B cell (primary cell): ENCODE measurements around the gene C19orf47. TPM values are rescaled to one million over a fixed set of nuclear protein-coding genes. Genes with fewer than 3 reads are reported as not detected.
A peak's percentile ranks its signal among the peaks of the same experiment; 100 is the strongest.

Experiments
- ATAC-seq: fragments of 200-7000 bp; cut with Tn5 transposase; one replicate; pipeline ENCODE4 v1.10.0; 2021; ENCODE audit warnings: low read depth, mild to moderate bottlenecking, moderate number of reproducible peaks, moderate library complexity
- CTCF ChIA-PET: fragments of 350-600 bp; sonication (Branson Sonifier 250); formaldehyde crosslinking; loops from one replicate; lab custom pipeline; 2021; ENCODE audit warnings: antibody characterized with exemption, inconsistent platforms; lab: Charles Lee
- POLR2A ChIA-PET: fragments of 350-600 bp; sonication (Branson Sonifier 250); formaldehyde crosslinking; loops from one replicate; lab custom pipeline; 2021; ENCODE audit warnings: antibody characterized with exemption; lab: Charles Lee
- DNase-seq: peaks from one replicate; pipeline ENCODE4 v3.0.0; 2013
- H2AFZ ChIP-seq: 2 replicates; pipeline ENCODE4 v1.6.1; 2012; ENCODE audit warnings: mild to moderate bottlenecking, low read depth, low read length; ENCODE audit not compliant: insufficient read depth, poor library complexity, severe bottlenecking
- H3K27ac ChIP-seq, 2 donors: 1 replicate in 1 of 2; 2 replicates in 1 of 2; pipeline ENCODE4 v1.5.1; 2012 to 2013; ENCODE audit warnings: low read length in 2 of 2, mild to moderate bottlenecking in 2 of 2, moderate library complexity in 1 of 2
- H3K27me3 ChIP-seq, 4 experiments: fragments of 200-600 bp in 1 of 4; sonication (generic) in 1 of 4; replicated peaks in 1 of 4; 1 replicate in 2 of 4; 2 replicates in 2 of 4; pipeline versions ENCODE4 v1.6.1 to v1.7.0; 2013 to 2016; ENCODE audit warnings: low read length in 3 of 4, mild to moderate bottlenecking in 2 of 4, mixed read lengths in 1 of 4, moderate library complexity in 1 of 4; ENCODE audit not compliant: insufficient read depth in 4 of 4, control insufficient read depth in 3 of 4; ENCODE audit errors: control extremely low read depth in 1 of 4
- H3K36me3 ChIP-seq, 2 experiments: replicated peaks in 1 of 2; 1 replicate in 1 of 2; 2 replicates in 1 of 2; pipeline versions ENCODE4 v1.6.1 to v1.7.1; 2013; ENCODE audit warnings: low read length in 1 of 2; ENCODE audit not compliant: insufficient read depth in 2 of 2, control insufficient read depth in 1 of 2; ENCODE audit errors: control extremely low read depth in 1 of 2, extremely low read depth in 1 of 2
- H3K4me1 ChIP-seq, 2 donors: fragments of 200-600 bp in 1 of 2; sonication (generic) in 1 of 2; 1 replicate in 1 of 2; 2 replicates in 1 of 2; pipeline versions ENCODE4 v1.5.1 to v1.6.1; 2013 to 2017; ENCODE audit warnings: low read length in 2 of 2; ENCODE audit not compliant: control insufficient read depth in 2 of 2, insufficient read depth in 2 of 2
- H3K4me2 ChIP-seq: replicated peaks from 2 replicates; pipeline ENCODE3; 2012; ENCODE audit warnings: mild to moderate bottlenecking, low read depth, low read length; ENCODE audit not compliant: poor library complexity, severe bottlenecking
- H3K4me3 ChIP-seq, 5 experiments: fragments of 200-600 bp in 1 of 5; sonication (generic) in 1 of 5; 1 replicate in 3 of 5; 2 replicates in 2 of 5; pipeline versions ENCODE4 v1.5.1 to v1.7.0; 2011 to 2016; ENCODE audit warnings: low read length in 4 of 5, mild to moderate bottlenecking in 4 of 5, low read depth in 2 of 5, control low read depth in 1 of 5, moderate library complexity in 1 of 5; ENCODE audit not compliant: insufficient read depth in 1 of 5; ENCODE audit errors: control extremely low read depth in 1 of 5, extremely low read depth in 1 of 5
- H3K79me2 ChIP-seq: fragments of 200-600 bp; sonication (generic); one replicate; pipeline ENCODE4 v1.6.0; 2016; ENCODE audit warnings: low read length; ENCODE audit not compliant: control insufficient read depth, insufficient read depth
- H3K9ac ChIP-seq: fragments of 200-600 bp; sonication (generic); 2 replicates; pipeline ENCODE4 v1.6.1; 2017; ENCODE audit warnings: mild to moderate bottlenecking, low read length, moderate library complexity
- H3K9me3 ChIP-seq, 3 donors: one replicate each; pipeline versions ENCODE4 v1.6.1 to v1.7.1; 2013; ENCODE audit warnings: low read length in 2 of 3; ENCODE audit not compliant: control insufficient read depth in 2 of 3, insufficient read depth in 1 of 3; ENCODE audit errors: control extremely low read depth in 1 of 3
- H4K20me1 ChIP-seq: 2 replicates; pipeline ENCODE4 v1.6.0; 2012; ENCODE audit warnings: mild to moderate bottlenecking, low read length; ENCODE audit not compliant: insufficient read depth, control insufficient read depth, poor library complexity, severe bottlenecking
- H3K27ac Mint-ChIP-seq: one replicate; pipeline ENCODE4 v1.8.0; 2021; ENCODE audit warnings: mixed read lengths
- H3K27me3 Mint-ChIP-seq: one replicate; pipeline ENCODE4 v1.8.0; 2021; ENCODE audit warnings: mixed read lengths
- H3K4me1 Mint-ChIP-seq: one replicate; pipeline ENCODE4 v1.8.0; 2021; ENCODE audit warnings: mixed read lengths
- H3K4me3 Mint-ChIP-seq: one replicate; pipeline ENCODE4 v1.8.0; 2021; ENCODE audit warnings: mixed read lengths
- H3K9me3 Mint-ChIP-seq: one replicate; pipeline ENCODE4 v1.8.0; 2022; ENCODE audit warnings: mixed read lengths; ENCODE audit not compliant: insufficient read depth
- CTCF ChIP-seq: fragments of 200-600 bp; IDR thresholded peaks from one replicate; pipeline ENCODE4 v1.8.0; 2022; ENCODE audit warnings: antibody characterized with exemption, mild to moderate bottlenecking
- EZH2 ChIP-seq: IDR thresholded peaks from 2 replicates; pipeline ENCODE4 v1.6.1; 2012; ENCODE audit warnings: borderline replicate concordance, low read depth, mild to moderate bottlenecking, moderate library complexity, low read length; ENCODE audit not compliant: insufficient read depth, poor library complexity, severe bottlenecking
- WGBS: methylation state at CpG from one replicate; pipeline ENCODE4 v1.1.5; 2013; ENCODE audit warnings: missing lambda C conversion rate; ENCODE audit not compliant: insufficient coverage; 5-methylcytosine and 5-hydroxymethylcytosine counted together
- intact Hi-C: fragments of 100-400 bp; cut with micrococcal nuclease; formaldehyde crosslinking; loops from one replicate; pipeline ENCODE4 v1.10.0; 2022
- polyA plus RNA-seq: library from polyadenylated mRNA; depleted of rRNA; stranded (reverse); fragments of >200 nt; gene quantifications from 2 replicates; pipeline ENCODE4 v1.2.3, GENCODE V29; 2012
- total RNA-seq, 2 donors: library from RNA; stranded (reverse); fragments of 120-200 nt in 1 of 2; gene quantifications; 1 replicate in 1 of 2; 2 replicates in 1 of 2; pipeline versions ENCODE4 v1.2.3 to v1.2.4, GENCODE V29; 2013 to 2022

C19orf47 gene
- total and polyA plus RNA-seq, 2 donors (not counting 1 experiment from before 2014, with no cell fraction given): 12.7 to 16.7 TPM

GRCh38 chr19:40355975-40356680 is 7.9 kb upstream of the C19orf47 start:
- intact Hi-C loops: no loop called here
- Histone ChIP-seq H3K79me2 (peaks cover 27% of the 10 kb centered on the region), H3K4me3 (no peak overlapping the region), H3K9me3 (no peaks in the 10 kb centered on the region), H3K4me1 (peaks cover 7 to 19% of the 10 kb centered on the region in 2 donors), H3K4me2 (no peak overlapping the region), H3K27me3 (no peaks in the 10 kb centered on the region), H3K27ac (no peak overlapping the region), H4K20me1 (peaks cover 44% of the 10 kb centered on the region), H2AFZ (no peak overlapping the region), H3K36me3 (no peaks in the 10 kb centered on the region), H3K9ac (no peak overlapping the region)
- Mint-ChIP-seq H3K27me3 (no peaks in the 10 kb centered on the region), H3K9me3 (no peaks in the 10 kb centered on the region), H3K27ac (no peak overlapping the region), H3K4me1 (peaks cover 34% of the 10 kb centered on the region), H3K4me3 (no peak overlapping the region)
- POLR2A ChIA-PET: no interaction called here
- 69% methylated on average over 9 of the region's 9 CpGs for WGBS
- CTCF ChIA-PET: interaction anchor here (1.4 kb wide), 1 partner anchor 64 kb away, joined by 3 read pairs; no protein-coding TSS in a partner anchor
- TF ChIP-seq EZH2 (no peak), CTCF (no peak)
- no peak for ATAC-seq
- DNase-seq: no peak

- Histone ChIP-seq H3K79me2 (peaks cover 33% of the 10 kb centered on the region), H3K36me3 (no peaks in the 10 kb centered on the region), H3K4me3 (peak overlapping the region; percentile 46 to 90 (median 86)), H4K20me1 (peaks cover 7% of the 10 kb centered on the region), H3K27ac (peak overlapping the region; percentile 36 to 83), H2AFZ (peak overlapping the region; percentile 77), H3K27me3 (no peaks in the 10 kb centered on the region), H3K9me3 (no peaks in the 10 kb centered on the region), H3K4me2 (peak overlapping the region; percentile 87), H3K4me1 (peaks cover 12 to 17% of the 10 kb centered on the region in 2 donors), H3K9ac (peak overlapping the region; percentile 71)
- WGBS: 16% methylated on average over 17 of the region's 17 CpGs
- DNase-seq (no peak), ATAC-seq (no peak)
- H3K27me3 Mint-ChIP-seq: no peaks in the 10 kb centered on the region
- POLR2A ChIA-PET: interaction anchor here (0.6 to 1.4 kb wide), 3 partner anchors 55 to 94 kb away, joined by 3 to 11 read pairs (median 9); partner anchors contain the start of gene AKT2
- intact Hi-C loops: loop anchor here (1.0 to 2.0 kb wide), 5 partner anchors 55 to 158 kb away; partner anchors contain the start of genes AKT2, MAP3K10 and SERTAD3
- H3K4me3 Mint-ChIP-seq: peak overlapping the region; percentile 91
- no peaks in the 10 kb centered on the region for H3K9me3 Mint-ChIP-seq
- TF ChIP-seq CTCF (no peak), EZH2 (no peak)
- CTCF ChIA-PET: interaction anchor here (1.1 to 1.5 kb wide), 2 partner anchors 44 to 96 kb away, joined by 4 to 6 read pairs; no protein-coding TSS in a partner anchor
- H3K4me1 Mint-ChIP-seq: peaks cover 27% of the 10 kb centered on the region
- peak overlapping the region; percentile 97 for H3K27ac Mint-ChIP-seq
These were observed 837 bp upstream of the C19orf47 start for GRCh38 chr19:40348961-40349507.
